Measurements from ENCODE around the gene CCDC3.

CCDC3 gene

GRCh38 chr10:12960941-12961340, 40.6 kb downstream of the CCDC3 start:
- no peak for DNase-seq

- DNase-seq = no peak
Measured at GRCh38 chr10:12960334-12960898, 41.1 kb downstream of the CCDC3 start.

GRCh38 chr10:12958546-12959110, 42.9 kb downstream of the CCDC3 start:
- no peak for DNase-seq

- no peak for DNase-seq
Measured at GRCh38 chr10:12957081-12957480, 44.4 kb downstream of the CCDC3 start.

- DNase-seq = no peak
Measured at GRCh38 chr10:12954866-12955265, 46.6 kb downstream of the CCDC3 start.

GRCh38 chr10:12950583-12951128, 50.9 kb downstream of the CCDC3 start:
- DNase-seq = no peak

- DNase-seq = no peak
Measured at GRCh38 chr10:12949248-12949647, 52.3 kb downstream of the CCDC3 start.

GRCh38 chr10:12947741-12948140, 53.8 kb downstream of the CCDC3 start:
- DNase-seq = no peak

- DNase-seq = no peak
Measured at GRCh38 chr10:12946372-12946771, 55.1 kb downstream of the CCDC3 start.

GRCh38 chr10:12945690-12946359, 55.7 kb downstream of the CCDC3 start:
- DNase-seq = no peak

- DNase-seq = no peak
Measured at GRCh38 chr10:12944931-12945330, 56.6 kb downstream of the CCDC3 start.

- DNase-seq = no peak
Measured at GRCh38 chr10:12943425-12943824, 58.1 kb downstream of the CCDC3 start.

- no peak for DNase-seq
Measured at GRCh38 chr10:12941966-12942365, 59.5 kb downstream of the CCDC3 start.

GRCh38 chr10:12940791-12941190, 60.7 kb downstream of the CCDC3 start:
- no peak for DNase-seq

GRCh38 chr10:12938271-12938670, 63.2 kb downstream of the CCDC3 start:
- DNase-seq = no peak

- no peak for DNase-seq
Measured at GRCh38 chr10:12937527-12937926, 64.0 kb downstream of the CCDC3 start.

- DNase-seq = no peak
Measured at GRCh38 chr10:12934777-12935176, 66.7 kb downstream of the CCDC3 start.

- no peak for DNase-seq
Measured at GRCh38 chr10:12929381-12929780, 72.1 kb downstream of the CCDC3 start.

- DNase-seq = no peak
Measured at GRCh38 chr10:12928571-12928970, 72.9 kb downstream of the CCDC3 start.

GRCh38 chr10:12927896-12928295, 73.6 kb downstream of the CCDC3 start:
- DNase-seq = no peak

- no peak for DNase-seq
Measured at GRCh38 chr10:12925845-12926244, 75.7 kb downstream of the CCDC3 start.

- no peak for DNase-seq
Measured at GRCh38 chr10:12924911-12925310, 76.6 kb downstream of the CCDC3 start.

GRCh38 chr10:12922117-12922900, 79.2 kb downstream of the CCDC3 start:
- DNase-seq = no peak

GRCh38 chr10:12921163-12921562, 80.3 kb downstream of the CCDC3 start:
- no peak for DNase-seq

Data from SHP77 treated with DMSO at 0.1 percent for 48 hours (cell line).